Kidney (tissue), 14 donors: ENCODE measurements around the gene FN3K. TPM values are rescaled to one million over a fixed set of nuclear protein-coding genes. Genes with fewer than 3 reads are reported as not detected.
"Not testable (repeated sequence)": the region's sequence is repeated elsewhere in the genome, so short reads cannot be mapped to it uniquely, and the experiment has no call there.

Experiments used
- DNase-seq, 5 donors: peaks; one replicate each; pipeline ENCODE4 v3.0.0-alpha.2; 2013 to 2020
- FAIRE-seq: peaks from 2 replicates; lab custom pipeline; 2012; peaks lifted over from hg19 to GRCh38; lab: Jason Lieb, UNC
- H3K27ac ChIP-seq, 2 donors: one replicate each; pipeline ENCODE4 v1.7.0; 2013; ENCODE audit warnings: low read depth in 2 of 2, low read length in 2 of 2, inconsistent platforms in 1 of 2
- H3K27me3 ChIP-seq: one replicate; pipeline ENCODE4 v1.7.1; 2013; ENCODE audit warnings: low read length, inconsistent platforms; ENCODE audit not compliant: control insufficient read depth, insufficient read depth
- H3K36me3 ChIP-seq, 3 donors: one replicate each; pipeline versions ENCODE4 v1.7.0 to v1.7.1; 2013; ENCODE audit warnings: low read length in 3 of 3, control low read depth in 1 of 3, inconsistent platforms in 1 of 3; ENCODE audit not compliant: insufficient read depth in 3 of 3, control insufficient read depth in 2 of 3
- H3K4me1 ChIP-seq, 3 donors: one replicate each; pipeline versions ENCODE4 v1.7.0 to v1.7.1; 2013; ENCODE audit warnings: low read length in 3 of 3, inconsistent platforms in 1 of 3, low read depth in 1 of 3; ENCODE audit not compliant: control insufficient read depth in 2 of 3, insufficient read depth in 2 of 3
- H3K4me3 ChIP-seq, 3 donors: one replicate each; pipeline versions ENCODE4 v1.7.0 to v1.8.1; 2013; ENCODE audit warnings: low read length in 3 of 3, control low read depth in 1 of 3, inconsistent platforms in 1 of 3
- H3K9ac ChIP-seq, 3 donors: one replicate each; pipeline versions ENCODE4 v1.7.0 to v1.7.1; 2013; ENCODE audit warnings: low read length in 3 of 3, control low read depth in 1 of 3, inconsistent platforms in 1 of 3
- H3K9me3 ChIP-seq, 3 donors: one replicate each; pipeline versions ENCODE4 v1.7.0 to v1.7.1; 2013; ENCODE audit warnings: low read length in 3 of 3, control low read depth in 1 of 3, inconsistent platforms in 1 of 3; ENCODE audit not compliant: control insufficient read depth in 2 of 3, insufficient read depth in 1 of 3
- CTCF ChIP-seq: IDR thresholded peaks from 3 replicates; pipeline ENCODE4 v1.5.1; 2012; ENCODE audit warnings: mild to moderate bottlenecking, moderate library complexity, borderline replicate concordance; ENCODE audit not compliant: insufficient read depth; ENCODE audit errors: extremely low read depth
- intact Hi-C: fragments of 100-400 bp; cut with DNase I; formaldehyde crosslinking; loops from one replicate; pipeline ENCODE4 v1.11.1; 2022
- polyA plus RNA-seq: library from polyadenylated mRNA; stranded (reverse); fragments of 350-450 nt; fragmentation: Illumina TruSeq; extraction: RNeasy Lipid Tissue Mini Kit (QIAGEN cat#74804); gene quantifications from one replicate; pipeline ENCODE4 v1.2.3, GENCODE V29; 2014; ENCODE audit warnings: low read depth, low replicate concordance; ENCODE audit not compliant: insufficient read depth
- total RNA-seq: library from RNA; stranded (reverse); fragmentation: NEBNext Ultra II Directional; extraction: Animal tissue kit (Norgen Biotek cat#: 25700); gene quantifications from one replicate; pipeline ENCODE4 v1.2.1, GENCODE V29; 2021
- donor health status: control.
- donor health status: control.
- donor health status: control.
- donor health status: control.
- donor health status: control.
- donor health status: DM: yes; HTN: yes; CAD: no.
- donor health status: Normal renal cell carcinoma (clear cell type).

The FN3K gene
- total and polyA plus RNA-seq, 2 donors from 2014 or later: 33.3 to 114 TPM

DNA sequence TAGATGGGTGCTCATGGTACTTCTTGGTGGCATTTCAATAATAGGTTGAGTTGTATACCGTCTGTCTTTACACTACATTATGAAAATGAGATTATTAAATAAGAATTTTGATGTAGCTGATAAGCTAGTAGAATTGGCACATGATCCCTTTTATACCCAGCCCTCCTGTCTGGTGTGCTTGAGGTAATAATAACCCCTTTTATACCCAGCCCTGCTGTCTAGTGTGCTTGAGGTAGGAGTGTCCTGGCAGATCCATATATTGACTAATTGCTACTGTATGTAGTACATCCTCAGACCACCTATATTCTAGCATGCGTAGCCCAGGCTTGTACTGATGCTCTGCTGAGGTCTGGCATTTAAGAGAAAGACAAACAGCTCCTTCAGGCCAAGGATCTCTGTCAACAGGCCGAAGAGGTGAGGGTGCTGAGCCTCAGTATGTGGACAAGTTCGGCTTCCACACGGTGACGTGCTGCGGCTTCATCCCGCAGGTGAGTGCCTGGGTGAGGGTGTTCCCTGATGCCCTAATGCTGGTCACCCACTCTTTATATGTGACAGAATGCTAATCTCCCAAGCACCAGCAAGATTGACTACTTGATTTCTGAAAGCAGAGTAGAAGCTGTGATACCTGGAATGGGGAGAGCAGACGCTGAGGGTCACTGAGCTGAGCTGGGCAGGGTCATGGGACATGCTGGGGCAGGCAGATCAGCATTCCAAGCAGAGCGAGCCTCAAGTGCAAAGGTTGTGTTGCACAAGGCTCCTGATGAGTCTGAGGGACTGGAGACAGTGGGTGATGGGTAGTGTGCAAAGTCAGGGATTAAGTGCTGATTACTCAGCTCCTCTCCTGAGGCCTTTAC lies 5.7 kb downstream of the FN3K start:
- FAIRE-seq: no peak
- H3K4me3 ChIP-seq: no peak overlapping the region
- TF ChIP-seq CTCF: no peak
- intact Hi-C loops: no loop called here
- H3K36me3 ChIP-seq: peaks cover 9 to 25% (median 16%) of the 10 kb centered on the region in 3 donors
- no peak overlapping the region for H3K9ac ChIP-seq
- peaks cover 0 to 8% (median 6%) of the 10 kb centered on the region in 3 donors for H3K4me1 ChIP-seq
- H3K9me3 ChIP-seq: peaks cover 0 to 2% (median 0%) of the 10 kb centered on the region in 3 donors
- peak overlapping the region in 1 of 2 donors; percentile 23 for H3K27ac ChIP-seq
- no peaks in the 10 kb centered on the region for H3K27me3 ChIP-seq
- DNase-seq: peak in 2 of 5 donors; percentile 16 to 30

GRCh38 chr17:82743344-82744219 lies 8.2 kb downstream of the FN3K start:
- Histone ChIP-seq H3K9ac (no peak overlapping the region), H3K27ac (no peak overlapping the region), H3K27me3 (no peaks in the 10 kb centered on the region), H3K4me3 (no peak overlapping the region), H3K4me1 (peaks cover 0 to under 1% (median under 1%) of the 10 kb centered on the region in 3 donors), H3K9me3 (peaks cover 0 to 2% (median 0%) of the 10 kb centered on the region in 3 donors), H3K36me3 (peaks cover 9 to 25% (median 16%) of the 10 kb centered on the region in 3 donors)
- TF ChIP-seq CTCF: no peak
- intact Hi-C loops: no loop called here
- FAIRE-seq (no peak), DNase-seq (no peak)

GRCh38 chr17:82744736-82745135 lies 9.3 kb downstream of the FN3K start:
- not testable (repeated sequence) for FAIRE-seq

More at GRCh38 chr17:82744736-82745135, 9.3 kb downstream of the FN3K start:
- H3K4me3 ChIP-seq, H3K27ac ChIP-seq, H3K27me3 ChIP-seq, H3K4me1 ChIP-seq, DNase-seq, intact Hi-C loops, H3K9ac ChIP-seq, H3K9me3 ChIP-seq: not testable (repeated sequence)
- peaks cover 9 to 25% (median 16%) of the 10 kb centered on the region in 3 donors for H3K36me3 ChIP-seq
